SU-DHL-6 (cell line): ENCODE measurements around the gene ATN1.

Experiments used
- EZH2phosphoT487 ChIP-seq: fragments of 200-600 bp; sonication (generic), shearing (Covaris generic); conservative IDR thresholded peaks from 2 replicates; pipeline ENCODE4 v1.6.1; 2018; ENCODE audit warnings: mild to moderate bottlenecking, antibody characterized with exemption, low read length, moderate library complexity, mixed read lengths
- TF ChIP-seq, protein P1 (sequence below): fragments of 200-600 bp; sonication (generic); IDR thresholded peaks from one replicate; pipeline ENCODE4 v1.5.1; 2017; ENCODE audit warnings: antibody characterized with exemption, mild to moderate bottlenecking, low read length, moderate library complexity; ENCODE audit not compliant: insufficient read depth, poor library complexity, severe bottlenecking

- TF ChIP-seq, protein P1, sequence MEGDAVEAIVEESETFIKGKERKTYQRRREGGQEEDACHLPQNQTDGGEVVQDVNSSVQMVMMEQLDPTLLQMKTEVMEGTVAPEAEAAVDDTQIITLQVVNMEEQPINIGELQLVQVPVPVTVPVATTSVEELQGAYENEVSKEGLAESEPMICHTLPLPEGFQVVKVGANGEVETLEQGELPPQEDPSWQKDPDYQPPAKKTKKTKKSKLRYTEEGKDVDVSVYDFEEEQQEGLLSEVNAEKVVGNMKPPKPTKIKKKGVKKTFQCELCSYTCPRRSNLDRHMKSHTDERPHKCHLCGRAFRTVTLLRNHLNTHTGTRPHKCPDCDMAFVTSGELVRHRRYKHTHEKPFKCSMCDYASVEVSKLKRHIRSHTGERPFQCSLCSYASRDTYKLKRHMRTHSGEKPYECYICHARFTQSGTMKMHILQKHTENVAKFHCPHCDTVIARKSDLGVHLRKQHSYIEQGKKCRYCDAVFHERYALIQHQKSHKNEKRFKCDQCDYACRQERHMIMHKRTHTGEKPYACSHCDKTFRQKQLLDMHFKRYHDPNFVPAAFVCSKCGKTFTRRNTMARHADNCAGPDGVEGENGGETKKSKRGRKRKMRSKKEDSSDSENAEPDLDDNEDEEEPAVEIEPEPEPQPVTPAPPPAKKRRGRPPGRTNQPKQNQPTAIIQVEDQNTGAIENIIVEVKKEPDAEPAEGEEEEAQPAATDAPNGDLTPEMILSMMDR, result no peak
- no peak for TF ChIP-seq EZH2phosphoT487
Measured at GRCh38 chr12:6977653-6978052, 49.9 kb downstream of the ATN1 start.
